ENCODE data around the gene PRPF18.

PRPF18 gene

GRCh38 chr10:13669182-13669855 lies 82.6 kb downstream of the PRPF18 start:
- no peak for DNase-seq (ENCODE audit: low read depth in 2 of 2)

DNA sequence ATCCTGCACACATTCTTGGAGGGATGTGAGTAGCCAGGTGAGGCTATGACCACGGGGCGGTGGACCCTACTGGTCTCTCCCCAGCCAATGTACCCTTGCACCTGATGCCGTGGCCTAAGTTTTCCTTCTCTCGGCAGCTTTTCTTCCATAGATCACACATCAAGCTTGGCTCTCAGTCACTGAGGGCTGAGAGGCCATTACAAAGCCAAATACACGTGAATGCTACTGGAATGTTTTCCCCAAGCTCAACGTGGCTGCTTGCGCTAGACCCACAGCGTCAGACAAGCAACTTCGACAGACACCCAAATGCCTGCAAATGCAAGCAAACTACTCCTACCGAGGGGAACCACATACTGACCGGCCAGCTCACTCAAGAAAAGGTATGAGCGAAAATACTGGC lies 83.1 kb downstream of the PRPF18 start:
- DNase-seq (ENCODE audit: low read depth in 2 of 2): no peak

DNA sequence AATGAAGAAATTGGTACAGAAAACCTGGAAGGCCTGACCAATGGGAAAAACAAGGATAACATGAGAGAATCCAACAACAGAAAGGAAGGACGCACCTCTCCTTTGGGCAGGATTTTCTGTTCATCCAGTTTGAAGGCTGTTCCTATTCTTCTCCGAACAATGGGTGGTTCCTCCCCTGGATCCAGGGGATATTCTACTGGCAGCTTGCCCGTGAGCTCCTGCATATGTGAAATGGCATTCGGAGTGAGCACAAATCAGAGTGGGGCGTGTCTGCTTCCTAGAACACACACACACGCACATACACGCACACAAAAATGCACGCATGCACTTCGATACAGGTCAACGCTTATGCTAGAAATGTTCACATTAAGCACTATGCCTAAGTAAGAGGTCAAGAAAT lies 83.5 kb downstream of the PRPF18 start:
- no peak for DNase-seq (ENCODE audit: low read depth in 2 of 2)

DNA sequence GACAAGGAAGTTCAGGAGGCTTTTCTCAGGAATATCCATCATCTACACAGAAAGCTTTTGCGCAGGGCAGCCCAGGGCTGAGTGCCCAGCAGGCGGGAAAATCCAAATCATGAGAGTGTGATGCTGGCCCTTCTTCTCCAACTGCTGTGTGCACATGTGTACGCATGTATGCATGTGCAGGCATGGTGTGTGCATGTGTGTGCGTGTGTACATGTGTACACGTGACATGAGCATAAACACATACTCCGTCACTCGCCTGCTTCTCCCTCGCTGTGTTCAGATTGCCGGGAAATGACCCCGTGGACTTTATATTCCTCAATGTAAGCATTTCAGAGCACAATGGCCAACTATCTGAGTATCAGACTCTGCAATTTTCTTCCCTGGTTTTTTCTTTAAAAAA lies 85.1 kb downstream of the PRPF18 start:
- DNase-seq (ENCODE audit: low read depth in 2 of 2): no peak

- no peak for DNase-seq (ENCODE audit: low read depth in 2 of 2)
Measured at GRCh38 chr10:13672548-13672947, 85.8 kb downstream of the PRPF18 start.

GRCh38 chr10:13673156-13673555 lies 86.4 kb downstream of the PRPF18 start:
- no peak for DNase-seq (ENCODE audit: low read depth in 2 of 2)

DNA sequence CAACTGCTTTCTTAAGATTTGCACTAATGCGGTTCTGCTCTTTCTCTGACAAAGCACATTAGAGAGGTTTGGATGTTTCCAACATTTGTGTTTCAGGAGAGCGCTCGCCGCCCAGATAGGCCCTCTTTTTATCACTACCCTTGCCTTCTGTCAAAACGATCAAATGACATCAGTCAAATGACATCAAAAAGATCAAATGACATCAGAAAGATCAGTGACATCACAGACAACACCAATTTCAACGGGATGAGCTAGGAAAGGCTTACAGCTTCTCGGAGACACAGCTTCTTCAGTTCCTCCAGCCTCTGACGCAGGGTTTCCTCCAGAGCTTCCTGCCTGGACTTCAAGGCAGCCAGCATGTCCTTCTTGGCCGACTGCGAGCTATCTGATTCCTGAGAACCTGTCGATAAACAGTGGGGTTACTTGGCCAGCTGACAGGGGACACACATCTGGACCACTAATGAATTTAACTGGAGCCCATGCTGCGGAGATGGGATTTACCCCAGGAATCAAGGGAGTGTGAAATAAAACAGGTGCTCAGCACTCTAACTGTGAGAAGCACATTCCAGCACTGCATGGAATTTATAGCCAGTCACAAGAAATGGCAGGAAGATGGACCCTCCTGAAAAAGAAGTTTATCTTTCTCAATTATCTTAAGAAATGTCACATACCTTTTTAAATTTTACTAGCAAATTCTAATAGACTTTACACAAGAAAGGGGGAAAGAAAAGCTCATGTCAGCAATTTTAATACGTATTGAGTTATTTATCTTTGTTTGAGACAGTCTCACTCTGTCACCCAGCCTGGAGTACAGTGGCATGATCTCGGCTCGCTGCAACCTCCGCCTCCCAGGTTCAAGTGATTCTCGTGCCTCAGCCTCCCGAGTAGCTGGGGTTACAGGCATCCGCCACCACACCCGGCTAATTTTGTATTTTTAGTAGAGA lies 88.2 kb downstream of the PRPF18 start:
- no peak for DNase-seq (ENCODE audit: low read depth in 2 of 2)

GRCh38 chr10:13678101-13678843 lies 91.5 kb downstream of the PRPF18 start:
- no peak for DNase-seq (ENCODE audit: low read depth in 2 of 2)

Data from stimulated activated CD8-positive, alpha-beta memory T cell treated with anti-CD3 and anti-CD28 coated beads, Interleukin-2, amount 100 ng/mL, for 1 hour (primary cell).